NCI-H146 treated with DMSO at 0.1 percent for 48 hours (cell line): ENCODE data around the gene USF2.
A peak's percentile ranks its signal among the peaks of the same experiment; 100 is the strongest.

Experiments used
- DNase-seq: peaks from one replicate; lab custom pipeline; 2025; ENCODE audit not compliant: unreplicated experiment; lab: John Stamatoyannopoulos, UW

The USF2 gene

DNA sequence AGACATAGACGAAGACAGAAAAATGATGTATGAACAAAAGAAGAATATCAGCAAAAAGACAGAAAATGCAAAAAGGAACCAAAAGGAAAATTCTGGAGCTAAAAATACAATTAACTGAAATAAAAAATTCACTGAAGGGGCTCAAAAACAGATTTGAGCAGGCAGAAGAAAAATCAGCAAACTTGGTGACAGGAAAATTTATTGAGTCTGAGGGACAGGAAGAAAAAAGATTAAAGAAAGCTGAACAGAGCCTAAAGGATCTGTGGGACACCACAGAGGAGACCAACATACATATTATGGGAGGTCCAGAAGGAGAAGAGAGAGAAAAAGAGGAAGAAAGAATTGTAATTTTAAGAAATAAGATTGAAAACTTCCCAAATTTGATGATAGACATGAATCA, 27.3 kb upstream of the USF2 start:
- DNase-seq: no peak

DNA sequence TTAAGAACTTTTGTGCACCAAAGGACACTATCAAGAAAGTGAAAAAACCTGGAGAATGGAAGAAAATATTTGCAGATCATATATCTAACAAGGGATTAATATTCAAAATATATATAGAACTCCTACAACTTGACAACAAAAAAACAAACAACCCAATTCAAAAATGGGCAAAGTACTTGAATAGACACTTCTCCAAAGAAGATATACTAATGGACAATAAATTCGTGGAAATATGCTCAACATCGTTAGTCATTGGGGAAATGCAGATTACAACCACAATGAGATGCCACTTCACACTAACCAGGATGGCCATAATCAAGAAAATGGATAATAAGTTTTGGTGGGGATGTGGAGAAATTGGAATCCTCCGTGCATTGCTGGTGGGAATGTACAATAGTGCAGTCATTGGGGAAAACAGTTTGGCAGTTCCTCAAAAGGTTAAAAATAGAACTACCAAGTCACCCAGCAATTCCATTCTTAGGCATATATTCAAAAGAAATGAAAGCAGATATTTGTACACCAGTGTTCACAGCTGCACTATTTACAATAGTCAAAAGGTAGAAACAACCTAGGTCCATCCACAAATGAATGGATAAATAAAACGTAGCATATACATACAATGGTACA, 22.2 kb upstream of the USF2 start:
- DNase-seq: no peak

- DNase-seq: peak; percentile 96
These were observed 21.0 kb upstream of the USF2 start for GRCh38 chr19:35247526-35248309.

- peak; percentile 94 for DNase-seq
These were observed 20.2 kb upstream of the USF2 start, which contains the start of gene LSR for GRCh38 chr19:35248310-35249145. TSS of gene LSR (plus strand) at chr19:35249002. CDS start at chr19:35249023, 21 bp downstream.

- no peak for DNase-seq
These were observed 19.5 kb upstream of the USF2 start for GRCh38 chr19:35249146-35249847.

DNA sequence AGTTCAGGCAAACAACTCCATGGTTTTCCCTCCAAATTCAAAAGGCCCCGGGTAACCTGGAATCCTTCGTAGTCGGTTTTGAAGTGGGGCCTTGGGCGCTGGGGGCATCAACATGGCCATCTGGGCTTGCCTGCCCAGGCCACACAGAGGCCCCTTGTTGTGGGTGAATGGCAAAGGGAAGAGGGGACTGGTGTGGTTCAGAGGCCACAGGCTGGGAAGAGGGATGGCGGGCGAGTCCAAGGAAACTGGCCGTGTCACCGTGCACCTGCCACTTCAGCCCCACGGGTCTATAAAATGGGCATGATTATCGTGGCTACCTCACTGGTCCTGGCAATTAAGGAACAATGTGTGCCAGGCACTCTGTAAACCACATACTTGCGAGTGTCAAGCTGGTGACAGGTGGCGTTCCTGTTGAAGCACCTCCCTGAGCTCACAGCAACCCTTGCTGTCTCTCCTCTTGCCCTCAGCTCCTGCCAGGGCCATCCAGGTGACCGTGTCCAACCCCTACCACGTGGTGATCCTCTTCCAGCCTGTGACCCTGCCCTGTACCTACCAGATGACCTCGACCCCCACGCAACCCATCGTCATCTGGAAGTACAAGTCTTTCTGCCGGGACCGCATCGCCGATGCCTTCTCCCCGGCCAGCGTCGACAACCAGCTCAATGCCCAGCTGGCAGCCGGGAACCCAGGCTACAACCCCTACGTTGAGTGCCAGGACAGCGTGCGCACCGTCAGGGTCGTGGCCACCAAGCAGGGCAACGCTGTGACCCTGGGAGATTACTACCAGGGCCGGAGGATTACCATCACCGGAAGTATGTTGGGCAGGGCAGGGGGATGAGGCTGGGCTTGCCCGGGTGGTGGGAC, 18.7 kb upstream of the USF2 start:
- DNase-seq: no peak

- no peak for DNase-seq
These were observed 17.3 kb upstream of the USF2 start for GRCh38 chr19:35251456-35251855.

- peak; percentile 85 for DNase-seq
These were observed 15.2 kb upstream of the USF2 start for GRCh38 chr19:35253316-35254286.

- no peak for DNase-seq
These were observed 14.1 kb upstream of the USF2 start for GRCh38 chr19:35254341-35255297.

DNA sequence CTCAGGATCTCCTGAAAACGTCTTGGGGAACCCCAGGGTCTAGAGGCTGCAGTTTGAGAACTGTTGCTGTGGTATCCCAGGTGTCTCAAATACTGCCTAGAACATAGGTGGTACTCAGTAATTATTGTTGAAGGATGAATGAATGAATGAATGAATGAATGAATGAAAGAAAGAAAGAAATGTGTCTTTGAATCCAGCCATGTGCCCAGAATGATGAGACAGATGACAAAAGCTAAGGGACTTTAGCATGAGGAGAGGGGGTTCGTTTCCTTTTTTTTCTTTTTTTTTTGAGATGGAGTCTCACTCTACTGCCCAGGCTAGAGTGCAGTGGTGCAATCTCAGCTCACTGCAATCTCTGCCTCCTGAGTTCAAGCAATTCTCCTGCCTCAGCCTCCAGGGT, 12.2 kb upstream of the USF2 start:
- no peak for DNase-seq

DNA sequence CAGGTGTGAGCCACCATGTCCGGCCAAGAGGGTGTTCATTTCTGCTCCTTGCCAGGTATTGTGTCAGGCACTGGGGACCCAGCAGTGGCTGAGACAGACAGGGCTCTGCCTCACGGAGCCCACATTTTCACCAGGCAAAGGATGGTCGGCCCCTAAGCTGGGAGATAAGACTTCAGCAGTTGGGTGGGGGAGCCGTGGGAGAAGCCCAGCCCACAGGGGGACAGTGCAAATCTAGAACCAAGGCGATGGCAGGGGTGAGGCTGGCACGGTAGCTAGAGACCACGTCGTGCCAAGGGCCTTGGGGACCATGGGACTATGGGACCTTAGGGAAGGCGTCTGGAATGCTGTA, 11.7 kb upstream of the USF2 start:
- no peak for DNase-seq

- no peak for DNase-seq
These were observed 8.0 kb upstream of the USF2 start for GRCh38 chr19:35260694-35261304.

- DNase-seq: no peak
These were observed 7.2 kb upstream of the USF2 start for GRCh38 chr19:35261356-35262100.

- DNase-seq: no peak
These were observed 6.5 kb upstream of the USF2 start for GRCh38 chr19:35262101-35262761.

DNA sequence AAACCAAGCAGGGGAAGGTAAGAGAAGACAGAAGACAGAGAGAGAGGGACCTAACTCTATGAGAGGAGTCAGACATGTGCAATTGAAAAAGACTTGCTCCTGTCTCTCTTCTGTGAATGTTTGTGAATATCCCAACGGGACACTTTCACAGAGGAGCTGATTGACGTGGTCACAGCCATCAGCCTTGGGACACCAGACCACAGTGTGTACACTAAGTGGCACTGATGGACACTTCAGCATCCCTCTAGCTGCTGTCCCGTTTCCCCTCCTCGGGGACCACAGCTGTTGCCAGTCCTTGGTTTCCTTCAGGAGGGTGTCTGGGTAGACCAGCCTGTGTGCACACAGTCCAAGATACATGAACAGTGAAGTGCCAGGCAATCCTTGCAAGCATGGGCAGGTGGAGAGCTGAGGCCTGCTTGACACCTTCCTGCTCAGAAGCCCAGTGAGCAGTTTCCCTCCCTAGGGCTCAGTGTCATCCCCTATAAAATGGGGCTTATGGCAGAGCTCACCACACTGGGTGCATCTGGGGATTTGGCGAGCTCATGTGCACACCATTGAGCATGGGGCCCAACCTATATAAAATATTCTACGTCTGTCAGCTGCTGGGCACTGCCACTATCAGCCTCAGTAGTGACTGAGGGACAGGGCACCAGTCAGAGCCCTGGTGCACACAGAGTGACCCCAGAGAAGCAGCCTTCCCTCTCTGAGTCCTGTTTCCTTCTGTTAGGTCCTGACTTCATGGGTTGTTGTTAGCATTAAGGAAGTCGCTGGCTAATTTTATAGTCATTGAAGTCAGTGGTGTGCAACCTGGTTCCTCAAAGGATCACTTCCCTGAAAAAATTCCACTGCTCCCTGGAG, 4.3 kb upstream of the USF2 start:
- DNase-seq: no peak
